SK-N-SH treated with all-trans-retinoic acid at 6 μM for 48 hours (cell line): ENCODE data around the gene VSIG10L.

Experiments used
- ATAC-seq: fragments of 200-7000 bp; cut with Tn5 transposase; 3 replicates; pipeline ENCODE4 v1.9.1; 2020; ENCODE audit warnings: mild to moderate bottlenecking, moderate library complexity
- BACH2 ChIP-seq: fragments of 250-450 bp; sonication (Bioruptor Pico); IDR thresholded peaks from 2 replicates; pipeline ENCODE4 v1.9.0; 2021; ENCODE audit warnings: mild to moderate bottlenecking, borderline replicate concordance
- CREB5 ChIP-seq: fragments of 250-450 bp; sonication (Bioruptor Pico); IDR thresholded peaks from 2 replicates; pipeline ENCODE4 v1.5.1; 2020; ENCODE audit warnings: low read depth, mild to moderate bottlenecking, moderate library complexity
- CSDC2 ChIP-seq: fragments of 250-450 bp; sonication (Bioruptor Pico); IDR thresholded peaks from 2 replicates; pipeline ENCODE4 v1.5.0; 2020; ENCODE audit warnings: mild to moderate bottlenecking, moderate library complexity
- ESRRG ChIP-seq: fragments of 250-450 bp; sonication (Bioruptor Pico); IDR thresholded peaks from 2 replicates; pipeline ENCODE4 v1.6.1; 2021; ENCODE audit warnings: mild to moderate bottlenecking
- GLIS3 ChIP-seq: fragments of 250-450 bp; sonication (Bioruptor Pico); IDR thresholded peaks from 2 replicates; pipeline ENCODE4 v1.5.0; 2020; ENCODE audit warnings: mild to moderate bottlenecking, moderate library complexity
- ISL1 ChIP-seq: fragments of 250-450 bp; sonication (Bioruptor Pico); IDR thresholded peaks from 2 replicates; pipeline ENCODE4 v2.1.2; 2022; ENCODE audit warnings: mild to moderate bottlenecking, moderate library complexity
- OSR1 ChIP-seq: fragments of 250-450 bp; sonication (Bioruptor Pico); IDR thresholded peaks from 2 replicates; pipeline ENCODE4 v1.8.0; 2022; ENCODE audit warnings: moderate library complexity, mild to moderate bottlenecking, inconsistent platforms
- POU6F1 ChIP-seq: fragments of 250-450 bp; sonication (Bioruptor Pico); IDR thresholded peaks from 2 replicates; pipeline ENCODE4 v1.8.0; 2021; ENCODE audit warnings: low read depth, mild to moderate bottlenecking, moderate library complexity, borderline replicate concordance
- PPARA ChIP-seq: fragments of 250-450 bp; sonication (Bioruptor Pico); IDR thresholded peaks from 2 replicates; pipeline ENCODE4 v1.5.0; 2020; ENCODE audit warnings: mild to moderate bottlenecking, borderline replicate concordance
- RARB ChIP-seq: fragments of 250-450 bp; sonication (Bioruptor Pico); IDR thresholded peaks from 2 replicates; pipeline ENCODE4 v1.8.0; 2021; ENCODE audit warnings: mild to moderate bottlenecking, moderate library complexity
- SNAI2 ChIP-seq: fragments of 250-450 bp; sonication (Bioruptor Pico); IDR thresholded peaks from 2 replicates; pipeline ENCODE4 v1.5.0; 2020; ENCODE audit warnings: mild to moderate bottlenecking, moderate library complexity
- TCF4 ChIP-seq: fragments of 250-450 bp; sonication (Bioruptor Pico); IDR thresholded peaks from 2 replicates; pipeline ENCODE4 v1.8.0; 2021; ENCODE audit warnings: mild to moderate bottlenecking, moderate library complexity, borderline replicate concordance
- TOX ChIP-seq: fragments of 250-450 bp; sonication (Bioruptor Pico); IDR thresholded peaks from 2 replicates; pipeline ENCODE4 v1.8.0; 2021; ENCODE audit warnings: mild to moderate bottlenecking, moderate library complexity, borderline replicate concordance
- ZFP3 ChIP-seq: fragments of 250-450 bp; sonication (Bioruptor Pico); IDR thresholded peaks from 2 replicates; pipeline ENCODE4 v1.5.0; 2020; ENCODE audit warnings: mild to moderate bottlenecking, moderate library complexity
- ZFP30 ChIP-seq: fragments of 450-650 bp; formaldehyde crosslinking; IDR thresholded peaks from 2 replicates; pipeline ENCODE4 v1.5.0; 2022; ENCODE audit warnings: mild to moderate bottlenecking, moderate library complexity
- ZNF565 ChIP-seq: fragments of 450-650 bp; formaldehyde crosslinking; conservative IDR thresholded peaks from 2 replicates; pipeline ENCODE4 v1.5.0; 2020; ENCODE audit warnings: low read depth, mild to moderate bottlenecking, moderate library complexity
- ZNF8 ChIP-seq: fragments of 450-650 bp; formaldehyde crosslinking; IDR thresholded peaks from 2 replicates; pipeline ENCODE4 v1.5.0; 2020; ENCODE audit warnings: mild to moderate bottlenecking, moderate library complexity
- TF ChIP-seq, protein P1 (sequence below): fragments of 250-450 bp; sonication (Bioruptor Pico); IDR thresholded peaks from 2 replicates; pipeline ENCODE4 v1.5.0; 2020; ENCODE audit warnings: mild to moderate bottlenecking, moderate library complexity
- TF ChIP-seq, protein P2 (sequence below): fragments of 250-450 bp; sonication (Bioruptor Pico); IDR thresholded peaks from 2 replicates; pipeline ENCODE4 v1.8.0; 2020; ENCODE audit warnings: mild to moderate bottlenecking, moderate library complexity, borderline replicate concordance
- TF ChIP-seq, protein P3 (sequence below): fragments of 250-450 bp; sonication (Bioruptor Pico); IDR thresholded peaks from 2 replicates; pipeline ENCODE4 v1.5.1; 2021; ENCODE audit warnings: mild to moderate bottlenecking, moderate library complexity

VSIG10L gene

GRCh38 chr19:51386882-51387520 lies 45.1 kb upstream of the VSIG10L start:
- no peak for ATAC-seq
- TF ChIP-seq BACH2 (CRISPR knock-in tag) (no peak), TCF4 (CRISPR knock-in tag) (no peak), ZFP3 (CRISPR knock-in tag) (no peak), POU6F1 (CRISPR knock-in tag) (no peak), SNAI2 (no peak), GLIS3 (CRISPR knock-in tag) (no peak), ZNF565 (CRISPR knock-in tag) (no peak), CREB5 (CRISPR knock-in tag) (no peak), ZFP30 (no peak), ESRRG (no peak), TOX (CRISPR knock-in tag) (no peak), CSDC2 (no peak), RARB (CRISPR knock-in tag) (no peak), PPARA (no peak), ISL1 (CRISPR knock-in tag) (no peak), OSR1 (CRISPR knock-in tag) (no peak), ZNF8 (no peak)
- TF ChIP-seq, protein P1, sequence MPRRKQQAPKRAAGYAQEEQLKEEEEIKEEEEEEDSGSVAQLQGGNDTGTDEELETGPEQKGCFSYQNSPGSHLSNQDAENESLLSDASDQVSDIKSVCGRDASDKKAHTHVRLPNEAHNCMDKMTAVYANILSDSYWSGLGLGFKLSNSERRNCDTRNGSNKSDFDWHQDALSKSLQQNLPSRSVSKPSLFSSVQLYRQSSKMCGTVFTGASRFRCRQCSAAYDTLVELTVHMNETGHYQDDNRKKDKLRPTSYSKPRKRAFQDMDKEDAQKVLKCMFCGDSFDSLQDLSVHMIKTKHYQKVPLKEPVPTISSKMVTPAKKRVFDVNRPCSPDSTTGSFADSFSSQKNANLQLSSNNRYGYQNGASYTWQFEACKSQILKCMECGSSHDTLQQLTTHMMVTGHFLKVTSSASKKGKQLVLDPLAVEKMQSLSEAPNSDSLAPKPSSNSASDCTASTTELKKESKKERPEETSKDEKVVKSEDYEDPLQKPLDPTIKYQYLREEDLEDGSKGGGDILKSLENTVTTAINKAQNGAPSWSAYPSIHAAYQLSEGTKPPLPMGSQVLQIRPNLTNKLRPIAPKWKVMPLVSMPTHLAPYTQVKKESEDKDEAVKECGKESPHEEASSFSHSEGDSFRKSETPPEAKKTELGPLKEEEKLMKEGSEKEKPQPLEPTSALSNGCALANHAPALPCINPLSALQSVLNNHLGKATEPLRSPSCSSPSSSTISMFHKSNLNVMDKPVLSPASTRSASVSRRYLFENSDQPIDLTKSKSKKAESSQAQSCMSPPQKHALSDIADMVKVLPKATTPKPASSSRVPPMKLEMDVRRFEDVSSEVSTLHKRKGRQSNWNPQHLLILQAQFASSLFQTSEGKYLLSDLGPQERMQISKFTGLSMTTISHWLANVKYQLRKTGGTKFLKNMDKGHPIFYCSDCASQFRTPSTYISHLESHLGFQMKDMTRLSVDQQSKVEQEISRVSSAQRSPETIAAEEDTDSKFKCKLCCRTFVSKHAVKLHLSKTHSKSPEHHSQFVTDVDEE (CRISPR knock-in tag) = no peak
- TF ChIP-seq, all 23 proteins: peak for 0

DNA sequence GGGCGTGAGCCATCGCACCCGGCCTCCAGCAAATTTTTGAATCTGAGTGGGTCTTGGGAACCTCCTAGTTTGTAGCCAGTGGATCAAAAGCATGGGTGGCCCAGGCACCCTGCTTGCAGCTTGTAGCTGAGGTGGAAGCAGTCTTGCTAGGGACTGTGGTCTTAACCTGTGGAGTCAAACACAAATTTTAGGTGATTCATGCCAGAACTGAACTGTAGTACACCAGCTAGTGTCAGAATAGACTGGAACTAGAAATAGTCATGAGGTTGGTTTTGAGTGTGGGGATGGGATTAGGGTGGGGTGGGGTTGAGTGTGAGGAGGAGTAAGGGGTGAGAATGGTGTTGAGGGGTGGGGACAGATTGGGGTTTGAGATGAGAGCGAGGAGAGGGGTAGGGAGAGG lies 40.1 kb upstream of the VSIG10L start:
- TF ChIP-seq CSDC2 (no peak), ESRRG (no peak), TOX (CRISPR knock-in tag) (no peak), ZFP30 (no peak), ZNF8 (no peak), RARB (CRISPR knock-in tag) (no peak), GLIS3 (CRISPR knock-in tag) (no peak), POU6F1 (CRISPR knock-in tag) (no peak), TCF4 (CRISPR knock-in tag) (no peak), PPARA (no peak), ISL1 (CRISPR knock-in tag) (no peak)
- TF ChIP-seq, protein P2, sequence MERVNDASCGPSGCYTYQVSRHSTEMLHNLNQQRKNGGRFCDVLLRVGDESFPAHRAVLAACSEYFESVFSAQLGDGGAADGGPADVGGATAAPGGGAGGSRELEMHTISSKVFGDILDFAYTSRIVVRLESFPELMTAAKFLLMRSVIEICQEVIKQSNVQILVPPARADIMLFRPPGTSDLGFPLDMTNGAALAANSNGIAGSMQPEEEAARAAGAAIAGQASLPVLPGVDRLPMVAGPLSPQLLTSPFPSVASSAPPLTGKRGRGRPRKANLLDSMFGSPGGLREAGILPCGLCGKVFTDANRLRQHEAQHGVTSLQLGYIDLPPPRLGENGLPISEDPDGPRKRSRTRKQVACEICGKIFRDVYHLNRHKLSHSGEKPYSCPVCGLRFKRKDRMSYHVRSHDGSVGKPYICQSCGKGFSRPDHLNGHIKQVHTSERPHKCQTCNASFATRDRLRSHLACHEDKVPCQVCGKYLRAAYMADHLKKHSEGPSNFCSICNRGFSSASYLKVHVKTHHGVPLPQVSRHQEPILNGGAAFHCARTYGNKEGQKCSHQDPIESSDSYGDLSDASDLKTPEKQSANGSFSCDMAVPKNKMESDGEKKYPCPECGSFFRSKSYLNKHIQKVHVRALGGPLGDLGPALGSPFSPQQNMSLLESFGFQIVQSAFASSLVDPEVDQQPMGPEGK (CRISPR knock-in tag) = no peak
- TF ChIP-seq, protein P3, sequence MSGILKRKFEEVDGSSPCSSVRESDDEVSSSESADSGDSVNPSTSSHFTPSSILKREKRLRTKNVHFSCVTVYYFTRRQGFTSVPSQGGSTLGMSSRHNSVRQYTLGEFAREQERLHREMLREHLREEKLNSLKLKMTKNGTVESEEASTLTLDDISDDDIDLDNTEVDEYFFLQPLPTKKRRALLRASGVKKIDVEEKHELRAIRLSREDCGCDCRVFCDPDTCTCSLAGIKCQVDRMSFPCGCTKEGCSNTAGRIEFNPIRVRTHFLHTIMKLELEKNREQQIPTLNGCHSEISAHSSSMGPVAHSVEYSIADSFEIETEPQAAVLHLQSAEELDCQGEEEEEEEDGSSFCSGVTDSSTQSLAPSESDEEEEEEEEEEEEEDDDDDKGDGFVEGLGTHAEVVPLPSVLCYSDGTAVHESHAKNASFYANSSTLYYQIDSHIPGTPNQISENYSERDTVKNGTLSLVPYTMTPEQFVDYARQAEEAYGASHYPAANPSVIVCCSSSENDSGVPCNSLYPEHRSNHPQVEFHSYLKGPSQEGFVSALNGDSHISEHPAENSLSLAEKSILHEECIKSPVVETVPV (CRISPR knock-in tag) = no peak
- ATAC-seq = no peak
